DMS79 (cell line): Measurements from ENCODE around the gene CMIP.

Source experiments
- DNase-seq: peaks from one replicate; lab custom pipeline; 2025; lab: John Stamatoyannopoulos, UW

CMIP gene

DNA sequence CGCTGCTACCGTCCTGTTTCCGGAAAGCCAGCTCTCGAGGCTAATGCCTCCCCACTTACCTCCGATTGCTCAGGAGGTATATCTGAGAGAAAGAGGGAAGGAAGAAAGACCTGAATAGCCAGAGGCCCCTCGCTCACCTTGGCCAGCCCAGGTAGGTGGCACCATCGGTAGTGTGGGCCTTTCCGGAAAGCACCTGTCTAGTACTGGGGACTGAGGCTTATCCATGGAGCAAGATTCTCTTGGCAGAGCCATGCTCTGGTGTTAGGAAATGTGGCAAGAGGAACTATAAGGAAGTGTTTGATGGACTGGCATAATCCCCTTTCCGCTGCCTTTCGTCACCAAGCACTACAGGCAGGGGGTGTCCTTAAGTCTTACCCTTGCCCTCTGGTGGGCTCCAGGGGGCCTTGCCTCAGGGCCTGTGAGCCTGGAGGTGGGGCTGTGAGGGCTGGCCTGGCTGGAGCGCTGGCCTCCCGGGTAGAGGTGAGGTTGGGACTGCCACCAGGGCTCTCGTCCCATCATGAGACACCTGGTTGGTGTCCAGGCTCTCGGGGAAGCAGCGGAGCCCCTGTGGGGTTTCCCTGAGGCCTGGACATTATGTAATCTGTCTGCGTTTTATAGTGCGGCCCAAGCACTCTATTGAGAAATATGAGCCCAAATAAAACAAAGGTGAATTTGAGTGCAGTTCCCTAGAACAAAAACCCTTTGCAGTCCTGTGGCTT is 2.9 kb downstream of the CMIP start:
- no peak for DNase-seq

DNA sequence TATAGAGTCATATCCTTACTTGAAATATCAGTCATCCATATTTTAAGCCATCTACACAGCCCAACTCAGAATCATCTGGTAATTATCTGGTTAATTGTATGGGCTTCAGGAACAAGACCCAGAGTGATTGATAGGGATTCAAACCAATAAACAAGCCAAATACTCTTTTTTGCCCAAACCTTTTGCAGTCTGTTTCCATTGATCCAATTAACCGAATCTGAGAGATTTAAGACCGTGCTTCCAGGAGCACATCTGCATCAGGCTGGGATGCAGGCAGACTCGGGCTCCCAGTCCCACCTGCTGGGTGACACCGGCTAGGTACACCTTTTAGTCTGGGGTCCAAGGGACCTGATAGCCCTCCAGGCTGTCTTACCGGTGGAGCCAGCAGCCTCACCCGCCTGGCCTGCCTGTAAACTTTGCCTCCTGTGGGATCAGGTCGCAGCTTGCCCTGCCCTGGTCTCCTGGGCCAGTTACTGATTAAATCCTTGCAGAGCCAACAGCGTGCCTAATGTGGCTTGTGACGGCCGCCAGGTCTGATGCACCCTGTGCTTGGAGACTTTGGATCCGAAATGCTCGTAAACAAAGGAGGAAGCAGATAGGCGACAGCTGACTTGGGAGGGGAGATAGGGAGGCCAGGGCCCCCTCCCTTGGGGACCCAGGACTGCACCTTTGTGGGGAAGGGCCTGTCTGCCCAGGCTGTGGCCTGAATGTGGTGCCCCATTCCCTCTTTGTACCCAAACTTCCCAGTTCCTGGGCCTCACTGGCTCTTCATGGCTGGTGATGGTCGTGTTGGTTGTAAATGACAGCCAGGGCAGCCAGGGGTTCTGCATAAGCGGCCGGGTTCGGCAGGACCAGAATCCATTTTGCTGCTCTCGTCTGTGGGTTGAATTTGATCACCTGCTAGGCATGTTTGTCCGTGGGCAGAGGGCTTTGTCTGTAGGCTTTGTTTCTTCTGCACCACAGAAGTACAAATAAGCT is 3.8 kb downstream of the CMIP start:
- DNase-seq: no peak

GRCh38 chr16:81449241-81449640 is 4.6 kb downstream of the CMIP start:
- no peak for DNase-seq

- no peak for DNase-seq
These were observed 5.4 kb downstream of the CMIP start for GRCh38 chr16:81449899-81450608.

- no peak for DNase-seq
These were observed 6.3 kb downstream of the CMIP start for GRCh38 chr16:81450783-81451491.

GRCh38 chr16:81451753-81452680 is 7.4 kb downstream of the CMIP start:
- no peak for DNase-seq

DNA sequence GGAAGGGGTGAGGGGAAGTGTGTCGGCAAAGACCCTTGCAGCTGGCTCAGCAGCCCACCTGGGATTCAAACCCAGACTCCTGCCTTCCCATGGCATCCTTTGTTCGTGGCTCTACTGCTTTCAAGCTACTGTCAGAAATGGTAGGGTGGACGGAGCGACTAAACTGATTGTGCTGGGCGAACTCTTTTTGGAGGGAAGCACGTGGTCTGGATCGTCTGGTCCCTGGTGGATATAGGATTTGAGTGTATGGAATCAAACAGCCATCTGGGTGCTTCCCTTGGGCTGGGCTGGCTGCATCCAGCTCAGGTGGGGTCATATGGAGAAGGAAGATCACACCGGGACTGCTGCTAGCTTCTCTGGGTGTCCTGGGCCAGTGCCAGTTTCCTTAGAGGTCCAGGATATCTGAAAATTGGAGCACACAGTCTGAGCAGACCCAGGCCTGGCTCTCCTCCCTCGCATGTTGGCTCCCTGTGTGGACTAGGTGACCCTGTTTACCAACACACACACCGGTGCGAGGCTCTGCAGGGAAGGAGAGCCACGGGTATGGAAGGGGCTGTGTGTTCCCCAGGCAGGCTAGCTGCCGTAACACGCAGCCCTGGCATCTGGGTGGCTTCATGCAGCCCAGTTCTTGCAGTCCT is 8.6 kb downstream of the CMIP start:
- no peak for DNase-seq

DNA sequence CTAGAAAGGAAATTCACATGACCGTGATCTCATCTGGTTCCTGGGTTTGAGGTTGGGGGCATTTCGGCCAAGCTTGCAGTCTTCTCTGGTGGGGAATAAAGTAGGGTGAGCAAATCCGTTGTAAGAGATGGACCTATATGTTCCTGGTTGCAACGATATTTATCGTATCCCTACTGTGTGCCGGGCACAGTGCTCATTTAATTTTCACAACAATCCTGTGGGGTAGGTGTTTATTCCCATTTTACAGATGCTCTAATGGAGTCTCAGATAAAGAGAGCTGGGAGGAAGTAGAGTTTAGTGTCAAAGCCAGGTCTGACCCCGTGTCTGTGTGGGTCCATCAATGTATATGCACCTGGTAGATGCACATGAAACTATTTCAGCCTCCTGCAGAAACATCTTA is 9.4 kb downstream of the CMIP start:
- DNase-seq: no peak

DNA sequence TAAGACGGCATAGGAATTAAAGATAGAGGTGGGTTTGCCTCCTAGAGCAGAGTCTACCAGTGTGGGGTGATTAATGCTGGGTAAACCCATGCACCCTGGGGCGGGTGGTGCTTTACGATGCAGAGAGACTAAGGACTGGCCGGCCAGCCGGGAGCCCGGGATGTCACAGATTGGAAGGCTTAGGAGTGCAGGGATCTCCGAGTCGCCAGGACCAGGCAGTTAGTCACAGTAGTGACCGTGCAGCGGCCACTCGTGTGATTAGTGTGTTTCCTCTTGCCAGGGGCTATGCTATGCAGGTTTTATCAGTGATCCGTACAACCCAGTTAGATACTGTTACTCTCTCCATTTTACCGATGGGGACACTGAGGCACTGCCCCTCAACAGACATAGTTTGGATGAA is 10.4 kb downstream of the CMIP start:
- no peak for DNase-seq

- DNase-seq: no peak
These were observed 11.3 kb downstream of the CMIP start for GRCh38 chr16:81455720-81456494.

DNA sequence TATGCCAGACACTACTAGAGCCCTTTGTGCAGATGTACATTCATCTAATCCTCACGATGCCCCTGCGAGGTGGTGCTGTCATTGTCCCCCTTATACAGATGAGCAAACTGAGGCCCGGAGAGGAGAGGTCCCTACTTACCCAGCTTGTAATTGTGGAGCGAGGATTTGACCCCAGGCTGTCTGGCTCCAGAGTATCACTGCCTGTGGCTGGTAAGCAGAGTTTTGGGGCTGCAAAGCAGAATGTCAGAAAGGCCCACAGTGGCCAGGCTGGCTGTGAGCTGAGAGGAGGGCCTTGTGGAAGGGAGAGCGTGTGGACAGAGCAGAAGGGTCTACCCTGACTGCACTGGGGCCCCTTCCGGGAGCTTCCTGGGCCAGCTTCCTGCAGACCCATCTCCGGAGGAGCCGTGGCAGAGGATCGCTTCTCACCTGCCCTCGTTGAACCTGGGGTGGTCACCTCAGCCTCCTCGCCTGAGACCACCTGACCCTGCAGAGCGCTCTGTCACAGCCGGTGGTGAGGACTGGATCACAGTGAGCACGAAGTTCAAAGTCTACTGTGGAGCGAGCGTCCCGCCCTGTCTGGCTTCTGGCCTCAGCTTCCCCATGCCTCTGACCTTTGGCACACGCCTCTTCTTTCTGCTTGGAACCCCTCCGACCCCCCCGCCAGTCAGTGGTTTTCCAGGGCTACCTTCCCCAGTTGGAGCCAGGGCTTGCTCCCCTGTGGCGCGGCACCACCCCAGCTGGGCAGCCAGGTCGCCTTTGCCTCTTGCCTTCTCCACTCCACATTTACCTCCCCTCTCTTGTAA is 12.1 kb downstream of the CMIP start:
- DNase-seq: no peak

GRCh38 chr16:81457326-81458133 is 12.9 kb downstream of the CMIP start:
- no peak for DNase-seq

DNA sequence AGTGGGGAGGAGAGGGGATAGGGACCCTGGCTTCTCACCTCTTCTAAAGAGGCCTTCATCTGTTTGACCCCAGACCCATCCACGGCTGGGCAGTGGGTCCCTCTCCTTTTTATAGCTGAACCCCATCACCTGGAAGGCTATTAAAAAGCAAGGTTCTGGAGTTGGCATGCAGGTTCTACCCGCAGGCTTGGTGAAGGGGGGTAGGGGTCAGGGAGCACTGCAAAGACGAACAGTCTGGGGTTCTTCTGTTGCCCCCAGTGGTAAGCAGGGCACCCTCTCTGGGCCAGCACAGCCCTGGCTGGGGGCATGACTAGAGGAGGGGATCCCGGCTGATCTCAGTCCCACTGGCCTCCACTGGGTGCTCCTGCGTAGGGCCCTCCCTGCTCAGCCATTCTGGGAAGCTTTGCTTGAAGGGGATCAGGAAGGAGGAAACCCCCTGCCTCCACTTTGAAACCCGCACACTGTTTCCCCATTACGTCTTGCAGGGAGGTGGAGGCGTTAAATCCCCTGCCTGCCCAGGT is 13.6 kb downstream of the CMIP start:
- no peak for DNase-seq

DNA sequence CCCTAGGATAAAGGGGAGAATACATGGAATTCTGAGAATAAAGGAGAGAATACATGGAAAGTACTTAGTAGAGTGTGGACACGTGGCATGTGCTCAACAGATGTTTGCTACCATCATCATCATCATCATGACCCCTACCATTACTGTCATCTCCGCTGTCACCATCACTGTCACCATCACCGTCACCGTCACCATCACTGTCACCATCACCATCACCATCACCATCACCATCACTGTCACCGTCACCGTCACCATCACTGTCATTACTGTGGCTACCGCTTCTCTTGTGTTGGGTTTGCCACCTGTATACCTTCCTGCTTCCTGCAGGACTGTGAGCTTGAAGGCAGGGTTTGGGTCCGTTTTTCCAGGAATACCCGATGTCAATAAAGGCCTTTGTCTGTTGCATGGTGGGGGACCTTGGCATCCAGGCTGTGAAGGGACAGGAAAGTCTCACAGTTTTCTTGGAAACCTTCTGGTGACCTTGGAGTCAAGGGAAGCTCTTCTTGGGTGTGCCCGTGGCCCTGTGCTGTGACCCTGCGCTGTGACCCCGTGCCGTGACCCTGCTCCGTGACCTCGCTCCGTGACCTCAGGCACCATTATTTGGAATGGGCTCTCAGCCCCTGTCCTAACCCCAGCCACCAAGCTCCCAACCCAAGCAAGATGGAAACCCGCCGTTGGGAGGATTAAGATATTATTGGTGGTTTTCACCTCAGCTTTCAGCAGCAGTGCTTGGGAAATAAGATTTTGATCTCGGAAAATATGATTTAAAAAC is 14.4 kb downstream of the CMIP start:
- DNase-seq: no peak

DNA sequence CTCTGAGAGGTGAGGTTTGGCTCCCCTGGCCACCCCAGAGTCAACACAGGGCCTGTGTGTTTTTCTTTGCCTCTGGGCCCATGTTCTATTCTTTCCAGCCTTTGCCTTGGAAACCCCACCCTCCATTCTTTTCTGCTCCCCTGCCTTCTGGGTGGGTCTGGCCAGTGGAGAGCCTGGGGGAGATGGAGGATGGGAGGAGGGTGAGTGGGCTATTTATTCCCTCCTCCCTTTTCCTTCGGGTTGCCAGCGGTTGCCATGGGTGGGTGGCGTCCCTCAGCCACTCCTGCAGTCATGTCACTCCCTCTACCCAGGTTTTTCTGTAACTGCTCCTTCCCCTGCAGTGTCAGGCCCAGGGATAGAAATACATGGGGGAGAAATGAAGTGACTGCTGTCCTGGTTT is 15.5 kb downstream of the CMIP start:
- DNase-seq: no peak

GRCh38 chr16:81461243-81461642 is 16.6 kb downstream of the CMIP start:
- DNase-seq: no peak

DNA sequence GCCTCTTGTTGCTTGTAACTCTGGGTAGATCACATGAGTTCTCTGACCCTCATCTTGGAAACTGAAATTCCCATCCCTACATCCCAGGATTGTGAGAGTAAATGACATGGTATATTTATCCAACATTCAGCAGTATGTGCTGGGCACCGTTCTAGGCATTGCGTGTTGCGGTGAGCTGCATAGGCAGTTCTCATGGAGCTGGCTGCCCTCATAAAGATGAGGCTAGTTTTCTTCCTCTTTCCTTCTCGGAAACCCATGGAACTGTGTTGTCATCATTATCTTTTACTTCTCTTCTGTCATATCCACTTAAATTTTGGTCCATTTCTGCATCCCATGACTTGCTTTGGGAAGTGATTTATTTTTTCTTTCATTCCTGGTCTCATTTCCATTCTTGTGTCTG is 17.2 kb downstream of the CMIP start:
- DNase-seq: no peak
